ENCODE data around the gene ST7.

The ST7 gene

GRCh38 chr7:117036053-117036669 is 82.9 kb downstream of the ST7 start:
- TF ChIP-seq, protein P1, sequence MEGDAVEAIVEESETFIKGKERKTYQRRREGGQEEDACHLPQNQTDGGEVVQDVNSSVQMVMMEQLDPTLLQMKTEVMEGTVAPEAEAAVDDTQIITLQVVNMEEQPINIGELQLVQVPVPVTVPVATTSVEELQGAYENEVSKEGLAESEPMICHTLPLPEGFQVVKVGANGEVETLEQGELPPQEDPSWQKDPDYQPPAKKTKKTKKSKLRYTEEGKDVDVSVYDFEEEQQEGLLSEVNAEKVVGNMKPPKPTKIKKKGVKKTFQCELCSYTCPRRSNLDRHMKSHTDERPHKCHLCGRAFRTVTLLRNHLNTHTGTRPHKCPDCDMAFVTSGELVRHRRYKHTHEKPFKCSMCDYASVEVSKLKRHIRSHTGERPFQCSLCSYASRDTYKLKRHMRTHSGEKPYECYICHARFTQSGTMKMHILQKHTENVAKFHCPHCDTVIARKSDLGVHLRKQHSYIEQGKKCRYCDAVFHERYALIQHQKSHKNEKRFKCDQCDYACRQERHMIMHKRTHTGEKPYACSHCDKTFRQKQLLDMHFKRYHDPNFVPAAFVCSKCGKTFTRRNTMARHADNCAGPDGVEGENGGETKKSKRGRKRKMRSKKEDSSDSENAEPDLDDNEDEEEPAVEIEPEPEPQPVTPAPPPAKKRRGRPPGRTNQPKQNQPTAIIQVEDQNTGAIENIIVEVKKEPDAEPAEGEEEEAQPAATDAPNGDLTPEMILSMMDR (IDR thresholded peaks at IDR 0.05; ENCODE audit: insufficient read depth, low read depth, low read length, missing control alignments), result no peak
- no peak overlapping the region for H3K4me3 ChIP-seq (ENCODE audit: low read length)
- no peak for DNase-seq (ENCODE audit: low read depth)

GRCh38 chr7:117036836-117037235 is 83.5 kb downstream of the ST7 start:
- TF ChIP-seq, protein P1 (IDR thresholded peaks at IDR 0.05; ENCODE audit: insufficient read depth, low read depth, low read length, missing control alignments), result no peak
- no peak for DNase-seq (ENCODE audit: low read depth)
- no peak overlapping the region for H3K4me3 ChIP-seq (ENCODE audit: low read length)

DNA sequence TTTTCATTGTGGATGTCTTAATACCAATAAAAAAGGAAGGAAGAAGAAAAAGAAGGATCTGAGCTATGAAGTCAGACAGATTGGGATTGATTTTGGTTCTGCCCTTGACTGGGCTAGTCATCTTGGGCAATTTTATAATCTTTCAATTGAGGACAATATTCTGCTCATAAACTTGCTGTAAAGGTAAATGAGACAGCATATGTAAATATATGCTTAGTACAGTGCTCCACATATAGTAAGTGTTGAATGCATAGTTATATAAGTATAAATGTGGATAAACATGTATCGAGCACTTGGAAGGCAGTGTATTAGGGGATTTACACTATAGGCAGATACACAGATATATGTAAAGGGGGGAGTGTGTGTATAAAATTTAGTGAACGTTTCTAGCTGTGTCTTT is 85.1 kb downstream of the ST7 start:
- DNase-seq (ENCODE audit: low read depth), result no peak
- no peak overlapping the region for H3K4me3 ChIP-seq (ENCODE audit: low read length)
- TF ChIP-seq, protein P1 (IDR thresholded peaks at IDR 0.05; ENCODE audit: insufficient read depth, low read depth, low read length, missing control alignments), result no peak

GRCh38 chr7:117041007-117041406 is 87.7 kb downstream of the ST7 start:
- no peak for DNase-seq (ENCODE audit: low read depth)
- no peak overlapping the region for H3K4me3 ChIP-seq (ENCODE audit: low read length)
- TF ChIP-seq, protein P1 (IDR thresholded peaks at IDR 0.05; ENCODE audit: insufficient read depth, low read depth, low read length, missing control alignments), result no peak

- no peak for DNase-seq (ENCODE audit: low read depth)
- TF ChIP-seq, protein P1 (IDR thresholded peaks at IDR 0.05; ENCODE audit: insufficient read depth, low read depth, low read length, missing control alignments), result no peak
- no peak overlapping the region for H3K4me3 ChIP-seq (ENCODE audit: low read length)
Measured at GRCh38 chr7:117041822-117042221, 88.5 kb downstream of the ST7 start.

- H3K4me3 ChIP-seq (ENCODE audit: low read length), result no peak overlapping the region
- TF ChIP-seq, protein P1 (IDR thresholded peaks at IDR 0.05; ENCODE audit: insufficient read depth, low read depth, low read length, missing control alignments), result no peak
- no peak for DNase-seq (ENCODE audit: low read depth)
Measured at GRCh38 chr7:117043108-117043825, 90.0 kb downstream of the ST7 start.

DNA sequence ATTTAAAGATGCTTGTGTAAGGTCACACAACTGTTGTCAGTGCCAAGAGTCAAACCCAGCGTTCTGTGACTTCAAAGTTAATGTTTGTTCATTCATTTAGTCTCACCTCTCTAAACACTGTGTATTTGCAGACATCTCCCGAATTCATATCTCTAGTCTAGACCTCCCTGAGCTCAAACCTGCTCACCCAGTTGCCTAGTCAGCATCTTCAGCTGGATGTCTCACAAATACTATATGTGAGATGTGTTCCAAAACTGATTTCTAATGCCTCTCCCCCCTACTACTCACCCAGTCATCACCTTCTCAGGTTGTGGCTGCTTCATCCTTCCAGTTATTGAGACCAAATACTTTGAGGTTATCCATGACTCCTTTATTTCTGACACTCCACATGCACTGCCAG is 91.4 kb downstream of the ST7 start:
- TF ChIP-seq, protein P1 (IDR thresholded peaks at IDR 0.05; ENCODE audit: insufficient read depth, low read depth, low read length, missing control alignments), result no peak
- DNase-seq (ENCODE audit: low read depth), result no peak

More for the DNA sequence above, 91.4 kb downstream of the ST7 start:
- no peak overlapping the region for H3K4me3 ChIP-seq (ENCODE audit: low read length)

Data from epithelial cell of esophagus (primary cell).